K562 (cell line): ENCODE measurements around the gene GNA15. TPM values are rescaled to one million over a fixed set of nuclear protein-coding genes. Genes with fewer than 3 reads are reported as not detected.

ENCODE experiments used
- ATAC-seq: fragments of 200-7000 bp; cut with Tn5 transposase; 3 replicates; pipeline ENCODE4 v1.9.1; 2020; ENCODE audit warnings: moderate library complexity
- BruUV-seq: library from RNA; stranded (reverse); fragments of 400-500 nt; replicated peaks from 2 replicates; lab custom pipeline; 2021; lab: Mats Ljungman, UMichigan
- CTCF ChIA-PET: fragments of 300-600 bp; formaldehyde crosslinking; extraction: SDS; loops from one replicate; lab custom pipeline; 2021; ENCODE audit warnings: low intra/inter-chr PET ratio; lab: Yijun Ruan, JAX
- POLR2A ChIA-PET: fragments of 300-600, 350-650 bp; sonication (Branson Sonifier 250); formaldehyde crosslinking; extraction: SDS; loops from one replicate; lab custom pipeline; 2021; ENCODE audit warnings: antibody characterized with exemption, inconsistent platforms; lab: Yijun Ruan, JAX
- DNase-seq, 4 experiments: peaks; one replicate each; pipeline versions ENCODE4 v3.0.0 to v3.0.0-alpha.2; 2011 to 2018; ENCODE audit warnings: low spot score in 3 of 4, mixed read lengths in 3 of 4; ENCODE audit errors: extremely low read depth in 1 of 4
- FAIRE-seq: peaks from 2 replicates; lab custom pipeline; 2011; peaks lifted over from hg19 to GRCh38; lab: Jason Lieb, UNC
- H2AFZ ChIP-seq: 2 replicates; pipeline ENCODE4 v1.6.0; 2011; ENCODE audit warnings: low read depth, low read length, control low read depth, inconsistent platforms
- H3K27ac ChIP-seq: fragments of 200-600 bp; 3 replicates; pipeline ENCODE4 v1.8.0; 2011; ENCODE audit warnings: low read depth, mild to moderate bottlenecking, control low read depth, inconsistent platforms, low read length, moderate library complexity, mixed read lengths; ENCODE audit errors: extremely low read depth
- H3K27me3 ChIP-seq, 2 experiments: fragments of 300-600 bp in 1 of 2; 2 replicates in 1 of 2; 3 replicates in 1 of 2; pipeline versions ENCODE4 v1.6.0 to v1.8.0; 2011; ENCODE audit warnings: inconsistent platforms in 2 of 2, low read length in 2 of 2, mild to moderate bottlenecking in 1 of 2, mixed read lengths in 1 of 2, moderate library complexity in 1 of 2; ENCODE audit not compliant: control insufficient read depth in 2 of 2, insufficient read depth in 2 of 2
- H3K36me3 ChIP-seq: fragments of 300-600 bp; 3 replicates; pipeline ENCODE4 v1.8.0; 2011; ENCODE audit warnings: mild to moderate bottlenecking, low read length, inconsistent platforms; ENCODE audit not compliant: control insufficient read depth, insufficient read depth
- H3K4me1 ChIP-seq, 2 experiments: fragments of 200-600 bp in 1 of 2; replicated peaks in 1 of 2; 2 replicates in 1 of 2; 3 replicates in 1 of 2; pipeline versions ENCODE4 v1.5.1 to v1.8.0; 2011; ENCODE audit warnings: inconsistent platforms in 2 of 2, low read length in 2 of 2, mild to moderate bottlenecking in 1 of 2, mixed read lengths in 1 of 2, moderate library complexity in 1 of 2; ENCODE audit not compliant: control insufficient read depth in 2 of 2, insufficient read depth in 2 of 2
- H3K4me2 ChIP-seq: 2 replicates; pipeline ENCODE4 v1.6.1; 2011; ENCODE audit warnings: low read length, control low read depth, inconsistent platforms, mixed read lengths; ENCODE audit not compliant: insufficient read depth
- H3K4me3 ChIP-seq: fragments of 200-600 bp; sonication (generic), shearing (Covaris generic); 2 replicates; pipeline ENCODE4 v1.5.1; 2016; ENCODE audit warnings: control low read depth, inconsistent platforms
- H3K79me2 ChIP-seq: fragments of 200-600 bp; 3 replicates; pipeline ENCODE4 v1.8.0; 2011; ENCODE audit warnings: low read length, inconsistent platforms; ENCODE audit not compliant: control insufficient read depth, insufficient read depth
- H3K9ac ChIP-seq, 2 experiments: 2 replicates each; pipeline versions ENCODE4 v1.6.0 to v1.6.1; 2011; ENCODE audit warnings: low read depth in 2 of 2, low read length in 2 of 2, control low read depth in 1 of 2, inconsistent platforms in 1 of 2, mild to moderate bottlenecking in 1 of 2, mixed read lengths in 1 of 2; ENCODE audit not compliant: insufficient read depth in 1 of 2
- H3K9me1 ChIP-seq: one replicate; pipeline ENCODE4 v1.6.0; 2011; ENCODE audit warnings: inconsistent platforms, mild to moderate bottlenecking, low read length, moderate library complexity; ENCODE audit not compliant: control insufficient read depth, insufficient read depth
- H3K9me3 ChIP-seq: replicated peaks from 2 replicates; pipeline ENCODE4 v1.5.1; 2011; ENCODE audit warnings: low read depth, low read length, inconsistent platforms; ENCODE audit not compliant: control insufficient read depth, insufficient read depth
- H4K20me1 ChIP-seq: replicated peaks from 2 replicates; pipeline ENCODE4 v1.6.1; 2011; ENCODE audit warnings: low read length, inconsistent platforms, mixed read lengths; ENCODE audit not compliant: control insufficient read depth, insufficient read depth
- EHMT2 ChIP-seq: fragments of 450-650 bp; IDR thresholded peaks from 2 replicates; pipeline ENCODE4 v1.6.1; 2018; ENCODE audit warnings: antibody characterized with exemption
- FOXK2 ChIP-seq, 2 experiments: fragments of 450-650 bp; IDR thresholded peaks in 1 of 2; conservative IDR thresholded peaks in 1 of 2; 2 replicates each; pipeline ENCODE4 v1.6.1; 2016; ENCODE audit warnings: low read depth in 2 of 2, mild to moderate bottlenecking in 1 of 2
- KLF1 ChIP-seq: fragments of 450-650 bp; IDR thresholded peaks from 2 replicates; pipeline ENCODE4 v1.6.1; 2016; ENCODE audit warnings: missing genetic modification characterization, missing compliant biosample characterization
- NELFE ChIP-seq: IDR thresholded peaks from 2 replicates; pipeline ENCODE4 v1.6.1; 2011; ENCODE audit warnings: mild to moderate bottlenecking; ENCODE audit not compliant: insufficient read depth, insufficient read length
- NFIC ChIP-seq: fragments of 450-650 bp; IDR thresholded peaks from 2 replicates; pipeline ENCODE4 v1.6.1; 2017; ENCODE audit warnings: mild to moderate bottlenecking, inconsistent platforms
- POLR2G ChIP-seq: fragments of 200-400 bp; formaldehyde crosslinking; IDR thresholded peaks from 2 replicates; pipeline ENCODE4 v1.6.1; 2017; ENCODE audit warnings: low read depth, mild to moderate bottlenecking, antibody characterized with exemption, low read length, moderate library complexity
- RBFOX2 ChIP-seq: fragments of 200-400 bp; formaldehyde crosslinking; IDR thresholded peaks from 2 replicates; pipeline ENCODE4 v1.6.1; 2017; ENCODE audit warnings: low read depth, mild to moderate bottlenecking, low read length, moderate library complexity
- SREBF2 ChIP-seq: sonication (generic); formaldehyde crosslinking; IDR thresholded peaks from 2 replicates; pipeline ENCODE4 v1.4.0; 2020; ENCODE audit warnings: mild to moderate bottlenecking, missing genetic modification reagents
- TGIF2 ChIP-seq: sonication (generic); formaldehyde crosslinking; IDR thresholded peaks from 2 replicates; pipeline ENCODE4 v1.8.1; 2022; ENCODE audit warnings: mild to moderate bottlenecking, missing genetic modification reagents, moderate library complexity
- ZEB2 ChIP-seq: fragments of 450-650 bp; IDR thresholded peaks from 2 replicates; pipeline ENCODE4 v1.6.1; 2016
- ZNF347 ChIP-seq: fragments of 450-650 bp; formaldehyde crosslinking; IDR thresholded peaks from 2 replicates; pipeline ENCODE4 v1.4.0; 2020; ENCODE audit warnings: low read depth, mild to moderate bottlenecking, moderate library complexity
- ZNF436 ChIP-seq: fragments of 250-450, 450-650 bp; sonication (Bioruptor Pico); formaldehyde crosslinking; IDR thresholded peaks from 2 replicates; pipeline ENCODE4 v1.7.0; 2020; ENCODE audit warnings: mild to moderate bottlenecking
- WGBS: fragments of 100-300 bp; shearing (Covaris generic); methylation state at CpG from one replicate; pipeline ENCODE4 v1.1.6; 2016; ENCODE audit warnings: low coverage, mixed read lengths; ENCODE audit not compliant: insufficient coverage; ENCODE audit errors: missing lambda C conversion rate; 5-methylcytosine and 5-hydroxymethylcytosine counted together
- in situ Hi-C: fragments of 300-500 bp; cut with MboI; formaldehyde crosslinking; loops from 4 replicates; pipeline ENCODE4 v1.15.0; 2018; ENCODE audit warnings: inconsistent platforms, mixed read lengths
- intact Hi-C: fragments of 100-400 bp; cut with micrococcal nuclease; formaldehyde crosslinking; loops from 2 replicates; pipeline ENCODE4 v1.14.2; 2022
- polyA plus RNA-seq, 8 experiments: library from polyadenylated mRNA; depleted of rRNA in 4 of 8; stranded (reverse) in 5 of 8; unstranded in 3 of 8; fragments of >200 nt; fragmentation: Nextera tagmentation in 2 of 8; fragmentation: Illumina TruSeq in 1 of 8; extraction: Ambion mirVana in 2 of 8; extraction: Trizol in 1 of 8; gene quantifications; 2 replicates each; pipeline versions ENCODE4 v1.2.1 to v1.2.3, GENCODE V29; 2011 to 2014; ENCODE audit warnings: inconsistent platforms in 1 of 8, missing spikeins in 1 of 8
- total RNA-seq, 7 experiments: library from RNA; depleted of rRNA in 6 of 7; stranded (reverse); fragments of >200 nt in 6 of 7; fragmentation: Illumina TruSeq in 2 of 7; extraction: Trizol in 2 of 7; gene quantifications; 2 replicates each; pipeline versions ENCODE4 v1.2.1 to v1.2.3, GENCODE V29; 2011 to 2021; ENCODE audit warnings: low replicate concordance in 1 of 7

Gene GNA15
- total and polyA plus RNA-seq, 9 of the 15 experiments (the other 6 are each of a cell fraction or from before 2014, with no cell fraction given) = 0.03 to 0.24 (median 0.11) TPM; not detected in 1

GRCh38 chr19:3196064-3196932 is 60.5 kb downstream of the GNA15 start:
- no peaks in the 10 kb centered on the region for H3K9me1 ChIP-seq
- no peak for ATAC-seq
- no peak overlapping the region for H3K27ac ChIP-seq
- no peak for TF ChIP-seq FOXK2 (conservative IDR thresholded peaks at IDR 0.05 in 1 of 2, IDR thresholded peaks at IDR 0.05 in 1 of 2; ENCODE audit: low read depth in 2 of 2)
- TF ChIP-seq NELFE = no peak
- no peak for TF ChIP-seq SREBF2
- TF ChIP-seq ZNF347 (CRISPR knock-in tag) = no peak
- TF ChIP-seq ZEB2 = no peak
- no peak for TF ChIP-seq ZNF436 (CRISPR knock-in tag)
- TF ChIP-seq KLF1 (tag) = no peak
- TF ChIP-seq EHMT2 = no peak
- peak; percentile 16 for TF ChIP-seq RBFOX2
- TF ChIP-seq NFIC = peak; percentile 6; the same call in 1 of the 2 replicates
- no peak for TF ChIP-seq TGIF2 (CRISPR knock-in tag)
- TF ChIP-seq POLR2G = peak; percentile 31; the same call in 1 of the 2 replicates
- H3K36me3 ChIP-seq = peaks cover 68% of the 10 kb centered on the region; the same call in 2 of the 3 replicates
- H4K20me1 ChIP-seq = peaks cover 7% of the 10 kb centered on the region; the same call in 1 of the 2 replicates
- no peaks in the 10 kb centered on the region for H3K27me3 ChIP-seq
- H2AFZ ChIP-seq = no peak overlapping the region
- no TSS peak for BruUV-seq
- CTCF ChIA-PET = no interaction called here
- in situ Hi-C loops = no loop called here
- intact Hi-C loops = no loop called here
- POLR2A ChIA-PET = interaction anchor here (0.6 to 1.2 kb wide), 2 partner anchors 89 to 113 kb away, joined by 3 to 4 read pairs; no protein-coding TSS in a partner anchor
- DNase-seq = no peak
- peaks cover 11 to 73% of the 10 kb centered on the region in 2 experiments for H3K4me1 ChIP-seq
- WGBS = 92% methylated on average over 25 of the region's 42 CpGs
- H3K9me3 ChIP-seq = no peaks in the 10 kb centered on the region
- peak overlapping the region in 1 of 2 experiments; percentile 74; a peak in 2 of 4 replicates for H3K9ac ChIP-seq
- no peak for FAIRE-seq
- no peak overlapping the region for H3K4me3 ChIP-seq
- no peak overlapping the region for H3K4me2 ChIP-seq
- H3K79me2 ChIP-seq = peaks cover 37% of the 10 kb centered on the region
